MM.1S (cell line): ENCODE measurements around the gene NKAPD1.

Experiments
- CTCF ChIP-seq: fragments of 300-600 bp; sonication (generic); IDR thresholded peaks from 2 replicates; pipeline ENCODE4 v1.5.1; 2016; ENCODE audit warnings: antibody characterized with exemption, low read length, mixed read lengths
- EZH2phosphoT487 ChIP-seq: fragments of 300-600 bp; sonication (generic); IDR thresholded peaks from 2 replicates; pipeline ENCODE4 v1.6.1; 2018; ENCODE audit warnings: antibody characterized with exemption, low read length

DNA sequence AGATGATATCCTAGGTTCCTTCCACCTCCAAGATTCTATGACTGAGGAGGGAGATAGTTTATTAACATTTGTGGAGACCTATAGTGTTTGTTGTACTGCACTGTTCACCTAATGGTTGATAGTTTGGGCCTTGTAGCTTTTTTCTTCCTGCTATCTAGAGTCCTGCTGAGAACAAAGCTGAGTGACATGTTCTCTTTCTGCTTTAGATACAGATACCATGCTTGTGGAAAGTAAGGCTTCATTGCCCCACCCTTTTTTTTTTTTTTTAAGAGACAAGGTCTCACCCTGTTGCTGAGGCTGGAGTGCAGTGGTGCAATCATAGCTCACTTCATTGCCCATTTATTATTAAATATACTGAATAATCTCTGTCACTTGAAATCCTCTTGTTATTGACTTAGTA lies 36.6 kb upstream of the NKAPD1 start:
- TF ChIP-seq EZH2phosphoT487 (no peak), CTCF (no peak)
